Measurements from ENCODE around the gene M1AP.
A peak's percentile ranks its signal among the peaks of the same experiment; 100 is the strongest.

M1AP gene

DNA sequence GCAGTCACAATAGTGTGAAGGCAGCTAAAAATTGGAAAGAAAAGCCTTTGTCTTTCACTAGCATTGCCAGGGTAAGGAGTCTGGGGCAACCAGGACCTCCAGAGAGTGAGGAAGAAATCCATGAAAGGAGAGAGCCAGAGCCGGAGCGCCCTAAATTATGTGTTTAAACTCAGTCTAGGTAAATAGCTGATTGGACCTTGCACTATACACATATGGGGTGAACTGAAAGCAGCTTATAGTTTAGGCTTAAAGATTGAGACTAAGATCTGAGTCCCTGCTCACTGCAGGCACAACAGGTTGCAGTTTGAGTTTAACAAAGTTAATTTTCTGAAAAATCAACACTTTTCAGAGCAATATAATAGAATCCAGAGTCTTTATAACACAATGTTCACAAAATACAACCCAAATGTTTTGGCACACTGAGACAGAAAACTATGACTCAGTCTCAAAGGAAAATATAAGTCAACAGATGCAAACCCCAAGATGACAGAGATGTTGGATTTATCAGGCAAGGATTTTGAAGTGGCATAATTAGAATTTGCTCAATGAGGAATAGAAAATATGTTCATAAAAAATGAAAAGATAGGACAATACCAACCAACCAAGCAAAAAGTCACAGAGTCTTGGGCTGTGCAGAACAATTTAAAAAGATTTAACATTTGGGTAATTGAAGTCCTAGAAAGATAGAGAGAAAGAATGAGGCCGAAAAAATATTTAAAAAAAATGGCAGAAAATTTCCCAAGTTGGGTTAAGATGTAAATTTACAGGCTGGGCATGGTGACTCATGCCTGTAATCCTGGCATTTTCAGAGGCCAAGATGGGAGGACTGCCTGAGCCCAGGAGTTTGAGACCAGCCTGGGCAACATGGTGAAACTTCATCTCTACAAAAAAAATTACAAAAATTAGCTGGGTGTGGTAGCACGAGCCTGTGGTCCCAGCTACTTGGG is 54.0 kb downstream of the M1AP start:
- DNase-seq, result no peak

DNA sequence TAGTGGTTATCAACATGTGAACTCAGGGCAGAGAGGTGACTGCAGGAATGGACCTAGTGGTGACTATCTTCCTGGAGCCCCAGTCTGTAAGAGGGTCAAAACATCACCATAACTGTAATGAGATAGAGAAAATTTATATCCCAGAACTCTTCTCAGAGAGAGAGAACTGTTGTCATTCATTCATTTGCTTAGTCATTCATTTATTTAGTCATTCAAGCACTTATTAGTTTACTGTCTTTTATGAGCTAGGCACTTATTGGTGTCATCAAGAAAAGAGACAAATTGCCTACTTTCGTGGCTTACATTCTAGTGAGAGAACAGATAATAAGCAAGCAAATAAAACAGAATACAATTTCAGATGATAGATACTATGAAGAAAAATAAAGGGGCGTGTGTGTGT is 59.5 kb downstream of the M1AP start:
- DNase-seq, result no peak

DNA sequence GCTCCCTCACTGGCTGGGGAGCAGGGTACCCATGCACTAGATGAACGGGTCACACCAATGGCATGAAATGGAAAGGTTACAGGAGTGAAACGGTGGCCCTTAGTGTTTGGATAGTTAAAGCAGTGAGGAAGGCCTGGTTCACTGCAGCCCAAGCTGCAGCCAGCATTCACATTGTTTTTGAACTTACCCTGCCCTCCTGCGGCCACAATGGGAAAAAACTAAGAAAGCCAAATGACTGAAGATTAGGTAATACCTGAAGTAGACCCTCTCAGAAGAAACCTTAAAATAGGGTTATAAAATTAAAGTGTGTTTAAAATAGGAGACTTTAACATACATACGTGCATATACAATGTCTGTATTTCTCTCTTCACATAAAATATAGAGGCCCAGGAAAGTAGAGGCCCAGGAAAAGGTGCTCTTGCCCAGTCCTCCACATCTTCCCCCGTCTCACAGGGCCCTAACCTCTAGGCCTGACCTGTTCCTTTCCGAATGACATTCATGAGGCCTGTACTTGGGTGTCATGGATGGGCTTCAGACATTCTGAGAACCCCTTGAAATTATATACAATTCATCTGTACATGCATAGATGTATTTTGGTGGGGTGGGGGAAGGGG is 60.4 kb downstream of the M1AP start:
- peak; percentile 4 for DNase-seq

DNA sequence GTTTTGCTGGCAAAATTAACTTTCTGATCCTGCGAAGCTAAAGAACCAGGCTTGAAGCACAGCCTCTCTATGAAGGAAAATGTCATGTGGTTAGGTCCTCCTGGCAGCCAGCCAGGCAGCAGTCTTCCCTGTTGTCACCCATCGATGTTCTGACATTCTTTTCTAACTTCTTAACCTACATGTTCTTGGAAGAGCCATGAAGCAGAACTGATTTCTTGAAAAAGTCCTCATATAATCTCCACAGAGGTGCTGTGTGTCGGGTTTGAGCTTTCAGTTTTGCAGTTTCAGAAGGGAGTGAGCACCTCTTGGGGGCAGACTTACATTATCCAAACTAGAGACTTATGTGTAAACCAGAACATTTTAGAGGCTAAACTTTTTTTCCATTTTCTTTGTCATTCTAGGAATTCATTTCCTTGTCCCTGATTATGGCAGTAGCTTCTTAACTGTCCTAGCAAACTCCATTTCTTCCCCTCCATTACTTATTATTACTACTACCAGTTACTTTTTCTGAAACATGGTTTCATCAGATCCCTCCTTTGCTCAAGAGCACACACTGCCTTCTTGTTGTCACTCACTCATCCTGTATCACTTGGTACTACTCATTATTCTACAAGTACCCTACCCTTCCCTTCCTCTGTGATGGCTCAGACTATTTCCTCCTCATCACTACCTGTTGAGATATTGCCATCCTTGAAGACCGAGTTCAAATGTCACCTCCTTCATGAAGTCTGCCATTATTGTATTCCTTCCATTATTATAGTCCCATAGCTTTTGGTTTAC is 62.5 kb downstream of the M1AP start:
- no peak for DNase-seq

DNA sequence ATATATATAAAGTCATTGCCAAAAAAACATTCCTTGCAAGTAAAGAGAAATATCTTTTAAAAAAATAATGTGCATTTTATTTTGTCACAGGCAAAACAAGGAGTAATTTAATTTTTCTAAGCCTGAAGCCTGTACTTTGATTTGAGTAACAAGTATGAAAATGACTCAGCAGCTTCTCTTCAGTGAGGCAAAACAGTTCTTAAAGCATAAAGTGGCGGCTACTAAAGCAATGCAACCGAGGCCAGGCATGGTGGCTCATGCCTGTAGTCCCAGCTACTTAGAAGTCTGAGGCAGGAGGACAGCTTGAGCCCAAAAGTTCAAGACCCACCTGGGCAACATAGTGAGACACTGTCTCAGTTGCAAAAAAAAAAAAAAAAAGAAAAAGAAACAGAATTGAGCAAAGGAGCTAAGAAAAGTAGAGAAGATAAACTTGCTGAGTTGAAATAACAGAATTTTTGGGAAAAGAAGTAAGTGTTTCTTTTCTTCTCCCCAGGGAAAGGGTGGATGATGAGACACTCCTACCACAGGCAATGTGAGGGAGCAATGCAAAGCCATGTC is 64.0 kb downstream of the M1AP start:
- DNase-seq, result no peak

DNA sequence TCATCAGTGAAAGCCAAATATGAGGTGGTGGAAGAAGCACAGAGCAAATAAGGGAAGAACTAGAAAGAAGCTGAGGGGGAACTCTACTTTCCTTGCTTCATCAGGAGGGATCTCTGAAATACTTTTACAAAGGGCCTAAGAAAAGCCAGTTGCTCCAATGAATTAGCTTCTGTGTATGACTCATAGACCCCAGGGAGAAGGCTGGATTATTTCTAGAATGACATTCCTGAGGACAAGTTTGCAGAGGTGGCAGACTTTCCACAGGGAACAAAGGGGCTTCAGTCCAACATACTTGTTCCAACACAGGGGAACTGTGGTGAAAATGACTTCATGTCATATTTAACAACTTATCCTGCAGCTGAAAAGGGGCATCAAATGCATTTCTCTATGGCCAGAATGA is 64.6 kb downstream of the M1AP start:
- DNase-seq, result no peak

DNA sequence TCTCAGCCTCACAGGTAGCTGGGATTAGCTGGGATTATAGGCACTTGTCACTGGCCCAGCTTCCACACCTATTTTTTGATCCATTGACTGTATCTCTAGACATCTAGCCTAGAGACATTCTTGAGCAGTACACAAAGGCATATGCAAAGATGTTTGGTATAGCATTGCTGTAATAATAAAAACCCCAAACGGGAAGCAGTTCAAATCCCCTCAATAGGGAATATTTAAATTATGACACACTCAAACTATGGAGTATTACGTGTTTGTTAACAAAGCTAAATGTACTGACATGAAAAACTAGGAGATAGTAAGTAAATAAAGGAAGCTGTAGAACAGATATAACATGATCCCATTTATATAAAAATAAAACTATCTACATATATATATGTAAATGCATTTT is 65.9 kb downstream of the M1AP start:
- no peak for DNase-seq

DNA sequence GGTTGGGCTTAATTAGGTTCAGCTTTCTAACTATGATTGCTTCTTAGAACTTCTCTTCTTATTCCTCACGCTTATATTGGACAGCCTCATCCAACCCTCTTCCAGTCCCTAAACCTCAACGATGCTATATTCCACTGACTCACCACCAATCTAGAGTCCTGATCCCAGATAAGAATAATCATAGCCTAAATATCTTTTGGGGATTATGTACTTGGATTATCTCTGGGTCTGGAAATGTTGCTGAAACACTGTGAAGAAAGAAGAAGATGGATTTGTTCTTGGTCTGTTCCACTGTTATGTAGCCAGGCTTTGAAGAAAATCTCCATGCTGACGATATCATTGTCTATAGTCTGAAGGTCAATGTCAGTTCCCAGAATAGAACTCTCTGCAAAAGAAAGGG is 66.7 kb downstream of the M1AP start:
- no peak for DNase-seq

DNA sequence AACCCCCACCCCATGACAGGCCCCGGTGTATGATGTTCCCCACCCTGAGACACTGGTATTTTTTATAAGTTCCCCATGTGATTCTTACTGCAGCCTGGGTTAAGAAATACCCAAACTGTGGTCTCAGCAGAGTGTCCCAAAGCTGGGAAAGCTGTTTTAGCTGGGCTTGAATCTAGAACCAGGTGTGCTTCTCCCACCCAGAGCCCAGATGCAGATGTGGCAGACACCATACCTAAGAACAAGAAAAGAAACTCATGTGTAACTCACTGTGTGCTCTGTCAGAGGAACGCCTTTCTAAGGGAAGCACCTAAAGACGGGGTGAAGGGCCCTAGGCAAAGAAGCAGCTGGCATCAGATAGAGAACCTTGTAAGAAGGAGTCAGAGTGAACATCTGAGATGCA is 69.7 kb downstream of the M1AP start:
- no peak for DNase-seq

DNA sequence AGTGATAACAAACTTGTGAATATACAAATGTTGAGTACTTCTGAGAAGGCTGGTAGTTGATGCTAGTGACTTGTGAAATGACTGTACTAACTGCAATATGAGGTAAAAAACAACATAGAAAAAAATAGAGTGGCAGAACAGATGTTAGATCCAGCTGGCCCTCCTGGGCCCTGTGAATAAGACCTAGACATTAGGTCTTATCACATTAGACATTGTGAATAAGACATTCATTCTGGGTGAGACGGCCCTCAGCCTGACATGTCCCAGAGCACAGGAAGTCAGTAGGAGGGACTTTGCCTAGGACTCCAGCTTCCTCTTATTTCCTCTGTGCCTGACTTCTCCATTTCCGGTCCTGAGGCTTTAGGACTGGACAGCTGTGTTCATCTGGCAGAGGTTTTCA is 70.7 kb downstream of the M1AP start:
- DNase-seq, result no peak

DNA sequence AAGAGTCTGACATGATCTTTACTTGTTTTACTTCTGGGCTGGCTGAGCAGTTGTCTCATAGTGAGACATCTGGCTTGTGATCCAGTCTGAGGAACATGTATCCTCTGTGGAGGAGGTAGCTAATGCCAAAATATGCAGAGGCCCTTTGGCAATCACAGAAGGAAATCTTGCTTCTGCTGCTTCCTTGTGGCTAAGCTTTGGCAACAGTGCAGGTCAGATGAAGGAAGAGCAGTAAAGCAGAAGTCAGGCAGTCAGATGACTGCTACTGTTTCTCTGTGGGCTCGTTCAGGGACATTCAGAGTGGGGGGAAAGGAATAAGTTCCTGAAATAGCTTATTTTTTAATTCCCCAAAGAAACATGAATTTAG is 71.3 kb downstream of the M1AP start:
- DNase-seq, result no peak

DNA sequence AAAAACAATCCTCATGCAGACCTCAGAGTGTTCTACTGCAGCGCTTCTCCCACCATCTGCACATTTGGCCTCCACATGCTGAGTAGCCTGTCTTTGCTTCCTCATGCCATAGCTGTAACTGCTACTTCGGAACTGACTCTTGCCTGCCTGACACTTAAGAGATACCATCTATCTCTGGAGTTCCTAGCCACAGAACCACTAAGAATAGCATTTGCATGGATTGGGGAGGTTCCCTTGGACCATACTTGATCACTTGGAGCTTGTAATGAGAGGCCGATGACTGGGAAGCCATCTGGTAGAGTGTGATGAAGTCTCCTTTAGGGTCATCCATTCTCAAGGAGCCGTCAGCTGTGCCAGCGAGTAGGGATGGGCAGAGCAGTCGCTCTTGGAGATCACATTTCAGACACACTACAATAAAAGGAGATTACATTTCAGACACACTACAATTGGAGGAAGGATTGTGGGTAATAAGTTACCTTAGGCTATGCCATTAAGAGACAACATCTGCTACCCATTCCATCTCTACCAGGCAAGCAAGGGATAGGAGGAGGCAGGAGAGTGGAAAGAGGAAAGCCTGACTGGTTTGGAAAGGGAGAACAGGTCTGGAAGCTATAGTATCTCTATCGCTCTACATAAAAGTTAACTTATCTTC is 71.8 kb downstream of the M1AP start:
- no peak for DNase-seq

DNA sequence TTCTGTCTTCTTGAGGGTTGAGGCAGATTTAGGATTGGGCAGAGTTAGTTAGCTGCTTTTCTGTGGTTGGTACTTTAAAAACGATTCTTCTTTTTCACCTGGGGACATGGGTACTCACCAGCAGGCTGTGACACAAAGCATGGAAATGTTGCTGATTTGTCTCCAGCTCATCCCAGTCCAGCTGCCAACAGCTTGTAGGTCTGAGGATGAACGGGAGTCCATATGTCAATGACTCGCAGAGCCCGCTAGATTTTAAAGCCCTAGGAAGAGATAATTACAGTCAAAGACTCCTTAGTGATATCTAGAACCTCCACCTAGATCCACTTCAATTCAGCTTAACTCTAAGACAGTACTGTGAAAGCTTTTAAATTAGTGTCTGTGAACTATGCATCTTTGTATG is 72.8 kb downstream of the M1AP start:
- no peak for DNase-seq

DNA sequence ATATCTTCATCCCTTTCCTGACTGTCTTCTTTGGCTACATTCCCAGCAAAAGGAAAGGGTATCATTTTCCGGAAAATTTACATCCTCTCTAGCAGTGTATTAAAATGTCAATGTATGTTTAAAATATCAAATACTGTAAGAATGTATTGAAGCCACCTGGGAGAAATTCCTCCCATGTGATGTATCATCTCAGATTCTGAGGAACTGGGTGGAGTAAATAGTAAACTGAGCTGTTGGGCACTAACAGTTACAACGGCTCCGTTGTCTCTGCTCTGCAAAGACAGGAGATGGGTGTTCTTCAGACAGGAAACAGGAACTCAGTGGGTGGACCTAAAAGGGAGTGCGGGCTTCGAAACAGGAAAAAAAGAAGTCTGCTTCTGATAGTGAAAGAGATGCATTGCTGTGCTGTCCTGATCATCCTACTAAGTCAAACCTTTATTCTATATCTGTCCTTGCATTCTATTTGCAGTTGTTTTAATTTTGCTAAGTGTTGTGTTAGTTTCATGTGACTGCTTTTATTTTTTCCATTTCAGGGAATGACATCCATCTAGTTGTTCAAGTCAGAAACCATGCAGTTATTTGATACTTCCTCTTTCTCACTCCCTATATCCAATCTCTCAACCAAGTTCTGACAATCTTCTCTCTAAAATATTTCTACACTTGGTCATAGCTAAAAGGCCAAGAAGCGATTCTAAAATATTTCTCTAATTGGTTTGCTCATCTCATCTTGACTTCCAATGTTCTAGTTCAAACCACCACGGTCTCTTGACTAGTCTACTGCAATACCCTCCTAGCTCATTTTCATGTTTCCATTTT is 74.2 kb downstream of the M1AP start:
- DNase-seq, result no peak

DNA sequence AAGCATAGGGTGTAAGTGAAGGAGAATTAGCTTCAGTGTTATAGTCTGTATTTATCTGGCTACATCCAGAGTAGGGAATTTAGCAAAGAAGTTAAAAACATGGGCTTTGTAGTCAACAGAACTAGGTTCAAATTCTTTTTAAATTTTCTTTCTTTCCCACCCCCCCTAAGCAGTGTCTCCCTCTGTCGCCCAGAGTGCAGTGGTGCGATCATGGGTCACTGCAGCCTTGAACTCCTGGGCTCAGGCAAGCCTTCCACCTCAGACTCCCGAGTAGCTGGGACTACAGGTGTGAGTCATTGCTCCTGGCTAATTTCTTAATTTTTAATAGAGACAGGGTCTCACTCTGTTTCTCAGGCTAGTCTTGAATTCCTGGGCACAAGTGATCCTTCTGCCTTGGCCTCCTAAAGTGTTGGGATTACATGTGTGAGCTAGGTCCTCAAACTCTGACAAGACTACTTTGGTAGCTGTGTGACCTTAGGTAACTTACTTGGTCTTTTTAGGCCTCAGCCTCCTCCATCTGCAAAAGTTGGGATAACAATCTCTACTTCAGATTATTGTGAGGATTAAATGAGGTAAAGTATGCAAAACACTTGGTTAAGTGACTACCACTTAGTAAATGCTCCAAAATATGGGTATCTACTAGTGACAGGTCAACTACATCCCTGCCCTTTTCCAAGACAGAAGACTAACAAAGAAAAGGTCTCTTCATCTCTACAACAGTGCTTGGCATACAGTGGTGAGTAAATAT is 75.8 kb downstream of the M1AP start:
- no peak for DNase-seq

DNA sequence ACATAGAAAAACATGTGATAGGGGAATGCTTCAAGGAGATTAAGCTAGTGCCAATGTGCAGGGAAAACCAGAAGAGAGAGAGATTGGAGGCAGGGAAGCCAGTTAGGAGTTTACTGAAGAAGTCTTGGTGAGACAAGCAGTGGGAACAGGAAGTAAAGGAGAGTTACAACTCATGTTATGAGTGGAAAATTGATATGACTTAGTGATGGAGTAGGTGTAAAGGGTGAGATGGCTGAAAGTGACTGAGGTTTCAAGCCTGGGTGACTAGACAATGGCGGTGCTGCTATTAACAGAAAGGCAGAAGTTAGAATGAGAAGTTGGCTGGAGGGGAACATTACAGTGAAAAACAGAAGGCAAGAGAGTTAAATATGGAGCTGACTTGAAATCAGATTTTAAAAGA is 77.1 kb downstream of the M1AP start:
- no peak for DNase-seq

DNA sequence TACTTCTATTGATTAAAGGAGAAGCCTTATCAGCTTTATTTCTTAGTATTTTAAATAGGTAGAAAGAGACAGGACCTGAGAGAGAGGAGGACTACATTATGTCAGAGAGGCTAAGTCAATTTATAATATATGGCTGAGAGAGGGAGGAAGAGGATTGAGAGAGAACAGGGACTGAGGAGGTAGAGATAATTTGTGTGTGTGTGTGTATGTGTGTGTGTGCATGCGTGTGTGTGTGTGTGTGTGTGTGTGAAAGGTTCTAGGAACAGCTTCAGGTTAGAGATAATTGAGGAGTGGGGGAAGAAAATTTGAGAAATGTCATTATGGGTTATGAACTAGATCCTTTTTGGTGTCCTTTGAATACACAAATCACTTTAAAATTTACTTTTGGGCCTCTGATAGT is 78.4 kb downstream of the M1AP start:
- no peak for DNase-seq

DNA sequence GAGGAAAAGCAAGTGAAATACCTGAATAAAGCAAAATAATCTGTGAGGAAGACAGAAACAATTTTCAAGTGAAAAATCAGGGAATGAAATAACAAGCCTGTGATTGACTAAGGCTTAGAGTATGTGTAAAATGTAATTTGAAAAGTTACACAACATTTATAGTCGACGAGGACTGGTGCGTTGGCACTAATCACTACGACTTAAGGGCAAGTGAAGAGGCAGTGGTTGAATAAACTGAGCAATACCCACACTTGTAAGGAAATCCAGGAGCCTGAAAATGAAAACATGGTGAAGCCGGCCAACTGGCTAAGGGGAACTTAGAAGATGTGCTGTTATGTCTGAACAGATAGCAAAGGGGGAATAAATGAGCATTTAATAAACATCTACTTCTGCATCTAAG is 80.2 kb downstream of the M1AP start:
- no peak for DNase-seq

DNA sequence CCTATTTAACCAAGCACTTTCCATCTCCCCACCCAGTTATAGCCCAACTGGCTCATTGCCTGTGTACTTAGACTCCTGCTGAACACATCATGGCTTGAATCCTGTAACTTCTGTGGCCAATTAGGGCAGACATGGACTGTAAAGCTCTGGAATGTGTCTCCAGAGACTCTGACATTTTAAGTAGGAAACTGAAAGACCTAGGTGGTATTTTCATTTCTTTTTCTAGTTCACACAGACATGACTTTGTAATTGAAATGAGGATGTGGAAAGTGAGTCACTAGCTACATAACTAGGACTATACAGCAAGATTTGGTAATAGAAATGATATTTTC is 81.4 kb downstream of the M1AP start:
- DNase-seq, result no peak

DNA sequence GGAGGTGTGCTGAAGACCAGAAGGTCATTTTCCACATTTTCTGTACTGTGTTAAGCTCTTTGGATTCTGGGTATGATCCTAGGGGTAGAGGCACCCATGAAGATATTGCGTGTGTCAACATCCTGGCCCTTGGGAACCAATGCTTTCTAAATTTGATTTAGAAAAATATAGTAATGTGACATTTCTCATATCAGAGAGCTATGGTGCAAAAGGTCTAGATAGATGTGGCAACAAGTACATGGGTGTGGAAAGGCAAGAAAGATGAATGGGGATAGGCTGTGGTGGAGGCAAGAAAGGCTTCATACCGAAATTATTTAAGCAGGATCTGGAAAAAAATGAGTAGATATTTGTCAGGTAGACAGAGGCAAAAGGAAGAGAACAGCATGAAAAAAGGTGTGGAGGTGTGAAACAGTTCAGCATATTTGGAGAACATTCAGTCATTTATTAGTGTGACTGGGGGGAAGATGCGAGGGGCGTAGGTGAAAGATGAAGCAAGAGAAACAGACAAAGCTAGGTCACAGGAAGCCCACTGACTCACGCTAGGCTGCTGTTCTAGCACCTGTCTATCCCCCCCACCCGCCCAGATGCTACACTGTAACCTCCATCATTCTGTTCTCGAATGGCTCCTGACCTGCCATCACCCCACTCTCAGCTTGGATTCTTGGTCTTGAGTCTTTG is 81.9 kb downstream of the M1AP start:
- DNase-seq, result no peak

DNA sequence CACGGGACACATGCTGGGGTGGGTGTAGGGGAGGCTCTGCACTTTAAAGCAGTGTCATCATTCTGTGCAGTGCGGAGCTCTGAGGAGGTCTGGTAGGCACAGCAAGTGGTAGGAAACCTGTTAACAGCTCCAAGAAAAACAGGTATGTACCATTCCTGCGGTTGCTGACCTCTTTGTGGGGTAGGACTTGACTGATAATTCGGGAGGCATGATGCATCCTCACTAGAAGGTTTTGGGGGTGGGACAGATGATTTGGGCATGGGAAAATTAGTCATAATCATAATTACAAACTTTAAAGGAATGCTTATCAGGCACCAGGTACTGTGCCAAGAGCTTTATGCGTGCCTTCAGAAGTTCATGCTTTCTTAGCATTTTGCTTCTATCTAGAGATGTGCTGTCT is 83.9 kb downstream of the M1AP start:
- no peak for DNase-seq
